K562 (cell line): ENCODE measurements around the gene PI4KA. TPM values are rescaled to one million over a fixed set of nuclear protein-coding genes. Genes with fewer than 3 reads are reported as not detected.
A peak's percentile ranks its signal among the peaks of the same experiment; 100 is the strongest.

ENCODE experiments used
- BHLHE40 ChIP-seq: IDR thresholded peaks from 2 replicates; pipeline ENCODE4 v1.6.1; 2011; ENCODE audit warnings: low read length, improper control_type of control experiment
- BRF2 ChIP-seq: IDR thresholded peaks from 3 replicates; pipeline ENCODE4 v1.6.1; 2011; ENCODE audit warnings: borderline replicate concordance, mild to moderate bottlenecking; ENCODE audit not compliant: insufficient read length, insufficient read depth
- CLOCK ChIP-seq: fragments of 250-450 bp; sonication (Bioruptor Pico); IDR thresholded peaks from 2 replicates; pipeline ENCODE4 v1.4.0; 2020; ENCODE audit warnings: mild to moderate bottlenecking, moderate library complexity, borderline replicate concordance
- DDX20 ChIP-seq: fragments of 450-650 bp; IDR thresholded peaks from 2 replicates; pipeline ENCODE4 v1.6.1; 2016; ENCODE audit warnings: missing genetic modification characterization, low read depth, mild to moderate bottlenecking, missing compliant biosample characterization, moderate library complexity
- DLX4 ChIP-seq: fragments of 250-450 bp; sonication (Bioruptor Pico); IDR thresholded peaks from 2 replicates; pipeline ENCODE4 v1.6.1; 2021; ENCODE audit warnings: mild to moderate bottlenecking
- ELK1 ChIP-seq: sonication (generic); formaldehyde crosslinking; IDR thresholded peaks from 2 replicates; pipeline ENCODE4 v1.8.1; 2022; ENCODE audit warnings: missing genetic modification reagents
- IRF1 ChIP-seq: sonication (generic); formaldehyde crosslinking; IDR thresholded peaks from 2 replicates; pipeline ENCODE4 v1.8.0; 2022; ENCODE audit warnings: missing genetic modification reagents, mild to moderate bottlenecking, borderline replicate concordance
- MLX ChIP-seq, 2 experiments: fragments of 450-650 bp in 1 of 2; sonication (generic) in 1 of 2; formaldehyde crosslinking; conservative IDR thresholded peaks; 2 replicates each; pipeline versions ENCODE4 v1.4.0 to v1.8.1; 2020 to 2022; ENCODE audit warnings: mild to moderate bottlenecking in 1 of 2, missing genetic modification reagents in 1 of 2
- RFX5 ChIP-seq: IDR thresholded peaks from 2 replicates; pipeline ENCODE4 v1.6.1; 2011; ENCODE audit warnings: low read depth, mild to moderate bottlenecking, improper control_type of control experiment, low read length
- SMC3 ChIP-seq: conservative IDR thresholded peaks from 2 replicates; pipeline ENCODE4 v1.6.1; 2011; ENCODE audit warnings: low read depth, low read length, improper control_type of control experiment; ENCODE audit not compliant: insufficient read depth
- SREBF2 ChIP-seq: sonication (generic); formaldehyde crosslinking; IDR thresholded peaks from 2 replicates; pipeline ENCODE4 v1.4.0; 2020; ENCODE audit warnings: mild to moderate bottlenecking, missing genetic modification reagents
- SRSF3 ChIP-seq: fragments of 200-400 bp; formaldehyde crosslinking; IDR thresholded peaks from 2 replicates; pipeline ENCODE4 v1.6.1; 2016; ENCODE audit warnings: mild to moderate bottlenecking, low read length, moderate library complexity; ENCODE audit not compliant: insufficient read depth
- TSHZ1 ChIP-seq: fragments of 250-450 bp; sonication (Bioruptor Pico); IDR thresholded peaks from 2 replicates; pipeline ENCODE4 v1.4.0; 2020; ENCODE audit warnings: mild to moderate bottlenecking, moderate library complexity
- ZC3H11A ChIP-seq: IDR thresholded peaks from 2 replicates; pipeline ENCODE4 v1.6.1; 2012; ENCODE audit warnings: low read depth, low read length, improper control_type of control experiment
- polyA plus RNA-seq, 8 experiments: library from polyadenylated mRNA; depleted of rRNA in 4 of 8; stranded (reverse) in 5 of 8; unstranded in 3 of 8; fragments of >200 nt; fragmentation: Nextera tagmentation in 2 of 8; fragmentation: Illumina TruSeq in 1 of 8; extraction: Ambion mirVana in 2 of 8; extraction: Trizol in 1 of 8; gene quantifications; 2 replicates each; pipeline versions ENCODE4 v1.2.1 to v1.2.3, GENCODE V29; 2011 to 2014; ENCODE audit warnings: inconsistent platforms in 1 of 8, missing spikeins in 1 of 8
- total RNA-seq, 7 experiments: library from RNA; depleted of rRNA in 6 of 7; stranded (reverse); fragments of >200 nt in 6 of 7; fragmentation: Illumina TruSeq in 2 of 7; extraction: Trizol in 2 of 7; gene quantifications; 2 replicates each; pipeline versions ENCODE4 v1.2.1 to v1.2.3, GENCODE V29; 2011 to 2021; ENCODE audit warnings: low replicate concordance in 1 of 7

The PI4KA gene
- total and polyA plus RNA-seq, 9 of the 15 experiments (the other 6 are each of a cell fraction or from before 2014, with no cell fraction given) = 7.3 to 187 (median 84.7) TPM

GRCh38 chr22:20857838-20858614 lies 585 bp downstream of the PI4KA start (continued):
- TF ChIP-seq CLOCK (CRISPR knock-in tag) (no peak), DLX4 (CRISPR knock-in tag) (no peak), IRF1 (CRISPR knock-in tag) (no peak), SMC3 (peak; percentile 28; the same call in 1 of the 2 replicates), ELK1 (CRISPR knock-in tag) (no peak), MLX (CRISPR knock-in tag; conservative IDR thresholded peaks at IDR 0.05) (peak in 1 of 2 experiments; percentile 84; a peak in 1 of 4 replicates), DDX20 (tag) (no peak), TSHZ1 (CRISPR knock-in tag) (no peak), SREBF2 (CRISPR knock-in tag) (no peak), BRF2 (no peak), RFX5 (no peak; the same call in 1 of the 2 replicates), ZC3H11A (peak; percentile 11; the same call in 1 of the 2 replicates), BHLHE40 (0 out of 2 replicates have a peak, but pooled peaks have one; percentile 15), SRSF3 (0 out of 2 replicates have a peak, but pooled peaks have one; percentile 76)
